GM18505 (cell line): Measurements from ENCODE around the gene SIGLEC14.
A peak's percentile ranks its signal among the peaks of the same experiment; 100 is the strongest.
"Not testable (repeated sequence)": the region's sequence is repeated elsewhere in the genome, so short reads cannot be mapped to it uniquely, and the experiment has no call there.

ENCODE experiments used
- ATAC-seq: cut with Tn5 transposase; IDR thresholded peaks from one replicate; pipeline ENCODE4 v1.9.1; 2021; ENCODE audit not compliant: unreplicated experiment
- POLR2A ChIP-seq: IDR thresholded peaks from 4 replicates; pipeline ENCODE4 v1.6.1; 2011; ENCODE audit warnings: borderline replicate concordance; ENCODE audit not compliant: insufficient read depth, insufficient read length; ENCODE audit errors: extremely low read depth

The SIGLEC14 gene

DNA sequence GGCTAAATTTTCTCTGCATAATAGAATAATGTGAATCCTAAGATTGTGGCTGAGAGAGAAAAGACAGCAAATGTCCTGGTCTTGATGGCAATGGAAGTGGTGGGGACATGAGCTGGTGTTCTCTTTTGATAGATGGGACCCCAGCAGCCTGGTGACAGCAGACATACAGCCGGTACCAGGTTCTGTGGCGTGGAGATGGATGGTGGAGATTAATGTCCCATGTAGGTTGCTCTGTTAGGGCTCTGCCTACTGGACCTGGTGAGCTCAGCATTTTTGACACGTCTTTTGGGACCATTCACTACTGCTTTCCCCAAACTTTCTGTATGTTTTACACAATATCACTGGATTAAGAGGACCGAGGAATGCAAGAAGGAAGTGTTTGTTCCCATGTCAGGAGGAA, 8.2 kb upstream of the SIGLEC14 start:
- ATAC-seq: no peak
- no peak for TF ChIP-seq POLR2A

DNA sequence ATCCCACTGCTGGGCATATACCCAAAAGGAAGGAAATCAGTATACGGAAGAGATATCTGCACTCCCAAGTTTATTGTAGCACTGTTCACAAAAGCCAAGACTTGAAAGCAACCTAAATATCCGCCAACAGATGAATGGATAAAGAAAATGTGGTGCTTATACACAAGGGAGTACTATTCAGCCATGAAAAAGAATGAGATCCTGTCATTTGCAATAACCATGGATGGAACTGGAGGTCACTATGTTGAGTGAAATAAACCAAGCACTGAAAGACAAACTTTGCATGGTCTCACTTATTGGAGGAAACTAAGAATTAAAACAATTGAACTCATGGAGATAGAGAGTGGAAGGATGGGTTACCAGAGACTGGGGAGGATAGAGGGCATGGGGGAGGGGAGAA, 6.5 kb upstream of the SIGLEC14 start:
- no peak for TF ChIP-seq POLR2A
- no peak for ATAC-seq

DNA sequence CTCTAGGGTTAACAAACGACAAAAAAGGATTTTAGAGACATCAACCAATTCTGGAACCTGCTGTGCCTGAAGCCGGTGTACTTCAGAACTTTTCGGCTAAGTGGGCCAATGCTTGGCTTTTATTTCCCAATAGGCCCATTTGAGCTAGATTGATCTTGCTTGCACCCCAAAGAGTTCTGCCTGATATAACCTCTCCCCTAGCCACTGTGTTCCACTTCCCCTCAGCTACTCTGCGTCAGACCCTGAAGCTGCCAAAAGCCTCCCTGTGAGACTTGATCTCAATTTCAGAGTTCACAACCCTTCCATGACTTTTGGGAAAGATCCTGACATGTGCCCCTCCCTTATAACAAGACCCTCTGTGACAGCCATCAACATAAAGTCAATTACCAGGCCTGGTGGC, 5.6 kb upstream of the SIGLEC14 start:
- no peak for ATAC-seq
- no peak for TF ChIP-seq POLR2A

DNA sequence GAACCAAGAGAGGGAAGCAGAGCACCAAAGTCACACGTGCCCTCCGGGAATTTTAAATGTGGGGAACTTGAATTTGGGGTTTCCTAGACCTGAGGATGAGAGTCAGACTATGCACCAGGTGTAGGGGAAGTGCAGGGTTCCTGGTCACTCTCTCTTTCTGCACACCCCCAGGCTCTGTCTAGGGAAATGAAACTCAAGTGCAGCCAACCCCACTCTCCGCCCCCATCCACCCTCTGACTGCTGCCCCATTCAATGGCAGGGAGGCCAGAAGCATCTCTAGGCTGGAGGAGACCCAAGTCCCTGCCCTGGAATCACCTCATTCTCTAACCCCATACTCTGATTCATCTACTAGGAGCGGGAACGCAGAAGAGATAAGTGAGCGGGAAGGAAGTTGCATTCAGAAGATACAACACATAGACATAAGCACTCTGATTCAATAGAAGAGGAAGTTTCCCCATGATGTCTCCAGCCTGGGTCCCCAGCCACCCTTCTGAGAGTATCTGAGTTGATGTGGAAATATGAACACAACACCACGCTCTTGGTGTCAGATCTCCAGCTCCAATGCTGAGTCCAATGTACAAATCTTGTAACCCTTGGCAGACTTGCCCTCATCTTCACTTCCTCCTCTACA, 4.7 kb upstream of the SIGLEC14 start:
- ATAC-seq: no peak
- TF ChIP-seq POLR2A: peak; percentile 19

DNA sequence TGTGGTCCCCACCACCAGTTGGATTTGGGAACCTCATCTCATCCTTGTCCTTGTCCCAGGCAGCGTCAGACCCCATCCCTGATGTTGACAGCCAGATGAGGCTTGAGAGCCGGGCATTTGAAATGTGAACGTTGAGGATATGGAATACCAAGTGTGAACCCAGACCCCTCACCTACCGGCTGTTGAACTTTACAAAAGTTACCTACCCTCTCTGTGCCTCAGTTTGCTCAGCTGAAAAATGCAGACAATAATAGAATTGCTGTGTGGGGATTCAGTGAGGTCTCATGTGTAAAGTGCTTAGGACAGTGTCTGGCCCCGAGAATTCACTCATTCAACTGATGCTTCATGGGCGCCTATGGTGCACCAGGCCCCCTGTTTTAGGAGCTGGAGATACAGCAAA, 693 bp upstream of the SIGLEC14 start:
- ATAC-seq: no peak
- TF ChIP-seq POLR2A: no peak

DNA sequence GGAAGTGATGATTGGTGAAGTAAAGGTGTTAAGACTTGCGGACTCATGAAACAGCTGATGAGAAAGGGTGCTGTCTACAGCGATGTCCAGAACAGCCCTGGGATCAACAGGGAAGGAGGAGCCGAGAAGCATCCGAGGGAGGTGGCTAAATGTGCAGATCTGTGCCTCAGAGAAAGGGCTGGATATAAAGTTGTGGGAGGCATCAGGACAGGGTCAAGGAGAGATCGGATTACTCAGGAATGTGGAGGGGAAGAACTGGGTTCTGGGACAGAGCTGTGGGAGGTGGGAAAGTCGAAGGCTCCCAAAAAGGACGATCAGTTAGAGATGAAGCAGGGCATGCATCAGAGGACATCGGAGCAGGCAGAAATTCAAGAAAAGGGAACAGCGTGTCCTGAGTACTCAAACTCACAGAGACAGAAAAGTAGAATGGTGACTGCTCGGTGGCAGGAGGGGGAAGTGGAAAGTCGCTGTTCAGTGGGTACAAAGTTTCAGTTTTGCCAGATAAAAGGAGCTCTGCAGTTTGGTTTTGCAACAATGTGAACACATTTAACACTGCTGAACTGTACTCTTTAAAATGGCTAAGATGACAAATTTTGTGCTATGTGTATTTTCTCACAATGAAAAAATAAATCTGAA, 1.9 kb downstream of the SIGLEC14 start:
- TF ChIP-seq POLR2A: no peak
- no peak for ATAC-seq

DNA sequence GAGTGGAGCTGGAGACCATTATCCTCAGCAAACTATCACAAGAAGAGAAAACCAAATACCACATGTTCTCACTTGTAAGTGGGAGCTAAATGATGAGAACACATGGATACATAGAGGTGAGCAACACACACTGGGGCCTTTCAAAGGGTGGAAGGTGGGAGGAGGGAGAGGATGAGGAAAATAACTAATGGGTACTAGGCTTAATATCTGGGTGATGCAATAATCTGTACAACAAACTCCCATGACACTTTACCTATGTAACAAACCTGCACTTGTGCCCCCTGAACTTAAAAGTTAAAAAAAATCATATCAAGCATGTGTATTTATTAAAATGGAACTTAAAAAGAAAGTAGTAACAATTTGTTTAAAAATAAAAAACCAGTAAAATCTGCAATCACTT, 5.0 kb downstream of the SIGLEC14 start:
- ATAC-seq: no peak
- TF ChIP-seq POLR2A: no peak

DNA sequence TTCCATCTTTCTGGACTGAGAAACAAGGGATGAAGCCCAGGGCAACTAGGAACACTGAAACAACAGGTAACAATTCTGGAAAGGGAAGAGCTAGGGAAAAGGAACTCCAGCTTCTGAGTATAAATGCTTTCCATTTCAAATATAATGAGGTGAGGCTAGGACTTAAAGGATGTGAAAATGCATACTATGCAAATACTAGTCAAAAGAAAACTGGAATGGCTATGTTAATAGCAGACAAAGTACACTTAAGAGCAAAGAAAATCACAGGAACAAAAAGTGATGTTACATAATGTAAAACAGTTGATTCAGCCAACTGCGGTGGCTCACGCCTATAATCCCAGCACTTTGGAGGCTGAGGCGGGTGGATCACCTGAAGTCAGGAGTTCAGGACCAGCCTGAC, 6.2 kb downstream of the SIGLEC14 start:
- ATAC-seq: no peak
- TF ChIP-seq POLR2A: no peak

DNA sequence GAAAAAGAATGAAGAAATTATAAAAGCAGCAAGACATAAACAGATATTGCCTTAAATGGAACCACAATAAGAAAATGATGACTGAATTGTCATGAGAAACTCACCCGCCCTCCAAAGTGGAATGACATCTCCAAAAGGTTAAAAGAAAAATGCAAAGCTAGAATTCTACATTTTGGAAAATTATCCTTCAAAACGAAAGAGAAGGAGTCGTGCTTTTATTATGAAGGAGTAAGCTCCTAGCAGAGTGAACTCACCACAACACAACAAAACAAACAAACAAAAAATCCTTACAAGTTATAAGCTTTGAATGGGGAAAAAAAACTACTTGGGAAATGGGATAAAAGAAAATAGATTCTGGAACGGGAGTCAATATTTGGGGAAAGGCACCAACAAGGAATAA, 6.7 kb downstream of the SIGLEC14 start:
- no peak for TF ChIP-seq POLR2A
- no peak for ATAC-seq

DNA sequence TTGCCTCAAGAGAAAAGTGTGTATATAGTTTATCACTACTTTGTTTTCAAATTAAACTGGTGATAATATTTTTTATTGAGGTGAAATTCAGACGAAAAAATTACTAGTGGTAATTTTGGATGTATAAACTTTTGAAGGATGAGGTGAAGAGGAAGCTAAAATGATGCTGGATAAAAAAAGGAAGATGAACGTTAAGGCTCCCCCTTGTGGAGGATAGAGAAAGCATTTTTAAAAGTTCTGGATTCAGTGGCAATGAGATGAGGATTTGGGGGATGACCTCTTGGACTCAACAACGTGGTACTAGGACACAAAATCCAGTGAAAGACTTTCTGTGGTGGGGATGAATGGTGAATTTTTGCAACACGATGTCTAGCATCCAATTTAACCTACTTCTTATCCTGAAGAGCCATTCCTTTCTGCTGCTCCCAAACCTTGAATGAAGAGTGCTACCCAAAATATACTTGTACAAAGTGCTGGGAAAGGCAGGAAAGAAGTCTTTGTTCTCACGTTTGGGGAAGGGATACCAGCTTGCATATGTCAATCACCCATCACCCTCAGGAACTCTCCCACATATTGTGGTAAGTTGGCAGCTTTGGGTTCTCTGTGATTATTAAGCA, 9.2 kb downstream of the SIGLEC14 start:
- no peak for TF ChIP-seq POLR2A
- ATAC-seq: no peak

DNA sequence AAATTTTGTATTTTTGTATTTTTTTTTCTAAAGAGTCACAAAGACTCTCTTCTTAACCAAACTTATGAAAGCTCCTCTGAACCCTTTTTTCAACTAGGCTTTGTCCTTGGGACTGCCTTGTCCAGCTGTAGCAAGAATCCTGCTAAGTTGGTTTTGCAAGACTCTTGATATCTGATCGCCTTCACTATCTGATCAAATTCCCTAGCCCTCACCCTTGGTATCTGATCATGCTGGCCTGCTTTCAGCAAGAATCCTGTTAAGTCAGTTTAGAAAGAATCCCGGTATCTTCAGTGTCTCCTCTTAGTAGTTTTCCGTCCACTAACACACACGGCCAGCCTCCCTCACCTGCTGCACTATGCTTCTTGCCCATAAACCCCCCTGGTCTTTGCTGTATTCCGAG, 14.5 kb downstream of the SIGLEC14 start:
- ATAC-seq: no peak
- TF ChIP-seq POLR2A: no peak

DNA sequence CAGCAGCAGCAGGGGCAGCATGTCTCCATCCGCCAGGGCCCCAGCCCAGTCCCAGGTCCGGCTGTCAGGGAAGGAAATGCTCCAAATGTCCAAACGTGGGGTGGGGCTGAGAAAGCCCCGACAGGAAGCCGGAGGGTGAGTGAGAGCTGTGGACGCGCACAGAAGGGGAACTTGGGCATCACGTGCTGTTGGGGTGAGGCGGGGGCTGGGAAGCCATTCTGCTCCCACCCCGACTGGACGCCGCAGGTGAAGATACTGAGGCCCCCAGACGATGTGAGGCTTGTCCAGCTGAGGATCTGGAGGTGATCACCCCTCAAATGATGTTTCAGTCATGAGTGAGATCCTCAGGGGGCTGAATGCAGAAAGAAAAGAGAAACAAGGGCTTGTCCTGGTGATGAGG, 16.3 kb downstream of the SIGLEC14 start, which contains the start of gene SIGLEC5:
Gene SIGLEC5, minus strand, starts transcription at position 87 of the 400 bp plus-strand sequence. Its CDS starts 66 bp downstream, at position 21.
- not testable (repeated sequence) for ATAC-seq

DNA sequence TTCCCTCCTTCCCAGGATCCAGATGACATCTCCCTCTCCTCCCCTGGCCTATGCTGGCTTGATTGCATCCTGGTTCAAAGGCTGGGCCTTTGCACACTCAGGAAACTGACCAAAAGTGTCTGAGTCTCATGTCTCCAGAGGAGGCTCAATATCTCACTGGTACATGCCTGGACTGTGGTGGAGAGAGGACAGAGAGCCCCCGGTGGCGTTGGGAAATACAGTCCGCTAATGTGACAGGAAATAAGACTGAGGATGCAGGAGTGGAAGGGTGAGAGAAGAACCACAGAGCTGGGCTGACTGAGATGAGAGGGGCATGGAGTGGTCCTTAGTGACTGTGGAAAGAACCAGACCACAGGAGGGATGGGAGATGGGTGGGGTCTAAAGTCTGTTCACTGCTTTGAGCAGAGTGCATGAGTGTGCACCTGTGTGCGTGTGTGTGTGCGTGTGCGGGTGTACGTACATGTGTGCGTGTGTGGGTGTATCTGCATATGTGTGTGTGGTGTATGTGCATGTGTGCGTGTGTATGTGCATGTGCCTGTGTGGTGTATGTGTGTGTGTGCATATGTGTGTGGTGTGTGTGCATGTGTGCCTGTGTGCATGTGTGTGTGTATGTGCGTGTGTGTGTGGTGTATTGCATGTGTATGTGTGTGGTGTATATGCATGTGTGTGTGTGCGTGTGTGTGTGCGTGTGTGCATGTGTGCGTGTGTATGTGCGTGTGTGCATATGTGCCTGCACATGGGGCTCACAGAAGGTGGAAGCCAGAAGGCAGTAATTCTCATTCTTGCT, 18.3 kb downstream of the SIGLEC14 start:
- no peak for TF ChIP-seq POLR2A
- ATAC-seq: no peak
